ENCODE data around the gene PTPRA.
"Not testable (repeated sequence)": the region's sequence is repeated elsewhere in the genome, so short reads cannot be mapped to it uniquely, and the experiment has no call there.

The PTPRA gene

GRCh38 chr20:3043322-3043721, 170.0 kb downstream of the PTPRA start, which contains the start of gene GNRH2:
TSS of gene GNRH2 (plus strand) at chr20:3043622. CDS start at chr20:3044415, 793 bp downstream.
- DNase-seq (ENCODE audit: low read depth in 2 of 2): no peak

GRCh38 chr20:3044336-3044965, 171.2 kb downstream of the PTPRA start:
- no peak for DNase-seq (ENCODE audit: low read depth in 2 of 2)

DNA sequence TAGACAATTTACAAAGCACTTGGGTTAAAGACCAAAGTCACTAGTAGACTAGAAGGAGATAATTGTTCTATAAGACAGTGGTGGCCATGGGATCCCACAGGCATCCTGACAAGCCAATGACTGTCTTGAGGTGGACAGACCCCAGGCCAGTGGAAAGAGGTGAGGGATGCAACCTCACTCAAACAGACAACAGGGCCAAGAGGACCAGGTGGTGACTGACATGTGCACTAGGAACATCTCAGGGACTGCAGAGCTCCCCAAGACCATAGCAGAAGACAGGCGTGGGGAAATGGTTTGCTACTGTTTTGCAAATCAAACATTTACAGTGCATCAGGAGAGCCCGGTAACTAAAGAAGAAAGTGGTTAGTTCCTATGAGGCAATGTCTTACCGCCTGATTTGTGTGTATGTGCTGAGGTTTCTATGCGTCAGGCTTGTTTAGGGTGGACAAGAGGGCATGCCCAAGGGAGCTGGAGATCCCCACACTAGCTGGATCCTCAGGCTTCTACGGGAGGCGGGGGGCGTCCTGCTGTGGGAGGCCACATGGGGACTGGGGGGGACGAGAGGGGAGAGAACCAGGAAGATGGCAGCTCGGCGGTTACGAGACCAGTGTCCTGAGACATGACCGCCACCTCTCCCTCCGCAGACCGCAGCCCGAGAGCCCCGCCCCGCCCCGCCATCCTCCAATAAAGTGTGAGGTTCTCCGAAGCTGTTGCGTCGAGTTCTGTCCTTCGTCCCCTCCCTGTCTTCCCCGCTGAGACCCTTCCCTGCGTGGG, 171.9 kb downstream of the PTPRA start:
- DNase-seq (ENCODE audit: low read depth in 2 of 2): peak; percentile 50 to 51

DNA sequence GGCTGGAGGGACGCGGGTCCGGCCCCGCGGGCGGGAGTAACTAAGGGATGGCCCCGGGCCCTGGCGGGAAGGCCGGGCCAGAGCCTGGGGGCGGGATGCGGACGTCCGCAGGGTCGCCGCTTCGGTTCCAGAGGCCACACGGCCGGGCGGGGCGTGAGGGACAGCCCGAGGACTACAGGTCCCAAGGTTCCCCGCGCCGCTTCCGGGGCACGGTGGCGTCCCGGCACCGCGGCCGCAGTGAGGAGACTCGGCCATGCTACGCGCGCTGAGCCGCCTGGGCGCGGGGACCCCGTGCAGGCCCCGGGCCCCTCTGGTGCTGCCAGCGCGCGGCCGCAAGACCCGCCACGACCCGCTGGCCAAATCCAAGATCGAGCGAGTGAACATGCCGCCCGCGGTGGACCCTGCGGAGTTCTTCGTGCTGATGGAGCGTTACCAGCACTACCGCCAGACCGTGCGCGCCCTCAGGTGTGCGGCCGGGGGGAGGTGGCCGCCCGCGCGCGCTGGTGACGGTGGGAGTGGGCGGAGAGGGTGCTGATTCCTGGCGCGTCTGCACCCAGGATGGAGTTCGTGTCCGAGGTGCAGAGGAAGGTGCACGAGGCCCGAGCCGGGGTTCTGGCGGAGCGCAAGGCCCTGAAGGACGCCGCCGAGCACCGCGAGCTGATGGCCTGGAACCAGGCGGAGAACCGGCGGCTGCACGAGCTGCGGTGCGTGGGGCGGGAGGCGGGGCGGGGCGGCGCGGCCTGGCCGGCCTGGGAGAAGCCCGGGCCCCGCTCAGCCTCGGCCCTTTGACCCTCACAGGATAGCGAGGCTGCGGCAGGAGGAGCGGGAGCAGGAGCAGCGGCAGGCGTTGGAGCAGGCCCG, 172.8 kb downstream of the PTPRA start, which contains the start of gene MRPS26:
MRPS26 (plus strand) TSS at position 237 of the 861 bp plus-strand sequence; CDS start at position 254, 17 bp downstream.
- peak; percentile 69 to 82 for DNase-seq (ENCODE audit: low read depth in 2 of 2)

GRCh38 chr20:3046677-3047462, 173.6 kb downstream of the PTPRA start:
- no peak for DNase-seq (ENCODE audit: low read depth in 2 of 2)

DNA sequence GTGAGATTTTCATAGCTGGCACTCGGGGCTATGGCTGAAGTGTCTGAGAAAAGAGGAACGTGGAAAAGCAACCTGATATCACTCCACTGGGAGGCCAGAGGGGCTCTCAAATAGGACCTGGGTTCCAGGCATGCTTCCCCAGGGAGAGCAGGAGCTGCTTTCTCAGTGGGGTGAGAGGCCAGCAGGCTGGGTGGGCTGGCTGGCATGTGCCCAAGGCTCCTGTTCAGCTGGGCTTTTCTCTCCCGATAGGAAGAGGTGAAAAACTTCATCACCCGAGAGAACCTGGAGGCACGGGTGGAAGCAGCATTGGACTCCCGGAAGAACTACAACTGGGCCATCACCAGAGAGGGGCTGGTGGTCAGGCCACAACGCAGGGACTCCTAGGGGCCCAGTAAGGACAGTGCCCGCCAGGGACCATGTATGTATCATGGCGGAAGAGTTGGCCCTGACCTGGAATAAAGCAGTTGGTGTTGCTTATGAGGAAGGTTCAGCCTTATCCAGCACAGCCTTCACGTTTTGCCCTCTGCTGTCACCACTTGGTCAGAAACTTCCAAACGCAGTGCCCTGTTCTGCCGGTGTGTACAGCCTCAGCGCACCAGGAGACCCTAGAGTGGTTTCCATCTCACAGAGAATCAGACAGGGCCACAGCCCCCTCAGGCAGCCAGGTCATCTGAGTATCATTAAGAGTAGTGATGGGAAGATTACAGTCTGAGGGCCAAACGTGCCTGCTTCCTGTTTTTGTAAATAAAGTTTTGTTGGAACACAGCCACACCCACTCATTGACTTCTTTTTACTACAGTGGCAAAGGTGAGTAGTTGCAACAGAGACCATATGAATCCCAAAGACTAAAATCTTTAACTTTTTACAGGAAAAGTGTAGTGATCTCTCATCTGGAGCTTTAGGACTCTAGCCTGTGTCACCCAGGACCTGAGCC, 174.5 kb downstream of the PTPRA start:
- no peak for DNase-seq (ENCODE audit: low read depth in 2 of 2)

DNA sequence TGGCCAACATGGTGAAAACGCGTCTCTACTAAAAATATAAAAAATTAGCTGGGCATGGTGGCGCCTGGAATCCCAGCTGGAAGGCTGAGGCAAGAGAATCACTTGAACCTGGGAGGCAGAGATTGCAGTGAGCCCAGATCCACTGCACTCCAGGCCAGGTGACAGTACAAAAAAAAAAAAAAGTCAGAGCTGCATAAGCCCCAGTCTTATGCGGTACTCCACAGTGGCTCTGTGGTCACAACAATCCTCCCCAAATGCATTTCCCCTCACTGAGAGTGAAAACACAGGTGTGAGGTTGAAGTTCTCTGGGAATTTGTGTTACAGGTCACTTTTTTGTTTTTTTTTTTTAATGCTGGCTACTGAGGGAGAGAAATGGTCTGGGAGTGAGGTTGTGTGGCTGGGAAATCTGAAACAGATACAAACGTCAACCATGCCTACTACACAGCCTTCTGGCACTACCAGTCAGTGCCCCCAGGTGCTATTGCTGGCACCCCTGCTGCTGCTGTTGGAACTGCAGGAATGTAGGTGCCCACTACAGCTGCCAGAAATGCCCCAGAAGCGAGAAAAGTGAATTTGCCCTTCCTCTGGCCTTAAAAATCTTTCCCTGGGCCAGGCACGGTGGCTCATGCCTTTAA, 178.2 kb downstream of the PTPRA start:
- DNase-seq (ENCODE audit: low read depth in 2 of 2): no peak

GRCh38 chr20:3059489-3059888, 186.2 kb downstream of the PTPRA start:
- DNase-seq (ENCODE audit: low read depth in 2 of 2): no peak

GRCh38 chr20:3064119-3064518, 190.8 kb downstream of the PTPRA start:
- DNase-seq (ENCODE audit: low read depth in 2 of 2): not testable (repeated sequence)

GRCh38 chr20:3067139-3068014, 194.1 kb downstream of the PTPRA start:
- no peak for DNase-seq (ENCODE audit: low read depth in 2 of 2)

DNA sequence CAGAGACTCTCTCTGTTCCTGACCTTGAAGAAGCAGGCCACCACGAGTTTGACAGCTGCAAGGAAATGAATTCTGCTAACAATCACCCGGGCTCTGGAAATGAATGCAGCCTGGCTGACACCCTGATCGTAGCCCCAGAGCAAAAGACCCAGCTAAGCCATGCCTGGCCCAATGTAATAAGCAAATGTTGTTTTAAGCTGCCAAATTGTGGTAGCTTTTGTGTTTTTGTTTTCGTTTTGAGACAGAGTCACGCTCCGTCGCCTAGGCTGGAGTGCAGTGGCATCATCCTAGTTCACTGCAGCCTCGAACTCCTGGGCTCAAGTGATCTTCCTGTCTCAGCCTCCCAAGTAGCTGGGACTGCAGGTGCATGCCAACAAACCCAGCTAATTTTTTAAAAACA, 194.8 kb downstream of the PTPRA start:
- DNase-seq (ENCODE audit: low read depth in 2 of 2): no peak

- no peak for DNase-seq (ENCODE audit: low read depth in 2 of 2)
Observed at GRCh38 chr20:3068986-3069900, 196.0 kb downstream of the PTPRA start.

GRCh38 chr20:3070725-3071124, 197.4 kb downstream of the PTPRA start:
- DNase-seq (ENCODE audit: low read depth in 2 of 2): no peak

- DNase-seq (ENCODE audit: low read depth in 2 of 2): no peak
Observed at GRCh38 chr20:3071266-3071609, 198.0 kb downstream of the PTPRA start.

DNA sequence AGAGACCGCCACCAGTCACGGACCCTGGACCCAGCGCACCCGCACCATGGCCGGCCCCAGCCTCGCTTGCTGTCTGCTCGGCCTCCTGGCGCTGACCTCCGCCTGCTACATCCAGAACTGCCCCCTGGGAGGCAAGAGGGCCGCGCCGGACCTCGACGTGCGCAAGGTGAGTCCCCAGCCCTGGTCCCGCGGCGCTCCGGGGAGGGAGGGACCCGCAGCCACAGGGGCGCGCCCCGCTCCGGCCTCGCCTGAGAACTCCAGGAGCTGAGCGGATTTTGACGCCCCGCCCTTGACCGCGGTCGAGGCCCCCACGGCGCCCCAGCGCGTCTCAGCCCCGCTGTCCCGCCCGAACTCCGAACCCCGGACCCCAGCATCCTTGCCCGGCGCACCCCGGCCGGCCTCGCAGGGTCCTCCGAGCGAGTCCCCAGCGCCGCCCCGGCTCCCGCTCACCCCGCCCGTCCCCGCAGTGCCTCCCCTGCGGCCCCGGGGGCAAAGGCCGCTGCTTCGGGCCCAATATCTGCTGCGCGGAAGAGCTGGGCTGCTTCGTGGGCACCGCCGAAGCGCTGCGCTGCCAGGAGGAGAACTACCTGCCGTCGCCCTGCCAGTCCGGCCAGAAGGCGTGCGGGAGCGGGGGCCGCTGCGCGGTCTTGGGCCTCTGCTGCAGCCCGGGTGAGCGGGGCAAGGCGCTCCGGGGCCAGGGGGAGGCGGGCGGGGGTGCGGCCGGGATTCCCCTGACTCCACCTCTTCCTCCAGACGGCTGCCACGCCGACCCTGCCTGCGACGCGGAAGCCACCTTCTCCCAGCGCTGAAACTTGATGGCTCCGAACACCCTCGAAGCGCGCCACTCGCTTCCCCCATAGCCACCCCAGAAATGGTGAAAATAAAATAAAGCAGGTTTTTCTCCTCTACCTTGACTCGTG, 198.6 kb downstream of the PTPRA start, which contains the start of gene OXT:
OXT (plus strand) TSS at position 11 of the 920 bp plus-strand sequence; CDS start at position 47, 36 bp downstream.
- peak in 1 of 2 donors; percentile 60 for DNase-seq (ENCODE audit: low read depth in 2 of 2)

DNA sequence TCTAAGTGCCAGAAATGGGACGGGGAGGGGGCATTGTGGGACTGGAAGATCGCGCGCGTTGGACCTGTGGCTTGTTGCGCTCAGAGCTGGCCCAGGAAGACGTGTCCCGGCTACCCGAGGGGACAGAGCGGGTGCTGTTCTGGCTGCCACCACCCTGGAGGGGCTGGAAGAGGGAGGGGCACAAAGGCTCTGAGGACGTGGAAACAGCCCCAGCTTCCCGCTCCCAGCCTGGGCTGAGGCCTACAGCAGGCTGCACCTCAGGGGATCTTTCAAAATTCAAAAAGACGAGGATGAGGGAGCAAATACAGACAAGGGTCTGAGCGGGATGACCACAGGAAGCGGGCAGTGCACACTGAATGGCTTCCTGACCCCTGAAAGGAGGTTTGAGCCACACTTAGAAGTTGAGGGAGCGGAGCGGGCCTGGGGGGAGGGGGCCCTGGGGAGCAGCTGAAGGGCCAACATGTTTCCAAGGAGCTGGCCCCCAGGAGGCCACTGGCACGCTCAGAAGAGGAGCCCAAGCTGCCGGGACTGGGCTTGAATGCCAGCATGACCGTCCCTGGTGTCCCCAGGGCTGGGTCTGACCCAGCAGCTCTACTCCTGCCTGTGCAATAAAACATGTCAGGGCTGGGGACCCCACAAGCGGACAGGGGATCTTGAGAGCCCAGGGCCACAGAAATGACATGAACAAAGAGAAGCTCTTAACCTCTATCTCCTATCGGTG, 199.4 kb downstream of the PTPRA start:
- no peak for DNase-seq (ENCODE audit: low read depth in 2 of 2)
